H1 (cell line): Measurements from ENCODE around the gene MMP25. TPM values are rescaled to one million over a fixed set of nuclear protein-coding genes. Genes with fewer than 3 reads are reported as not detected.
A peak's percentile ranks its signal among the peaks of the same experiment; 100 is the strongest.

Experiments
- CTCF ChIA-PET: fragments of 300-600 bp; sonication (Branson Sonifier 250); formaldehyde crosslinking; loops from one replicate; lab custom pipeline; 2021; ENCODE audit not compliant: partially characterized antibody; lab: Charles Lee
- POLR2A ChIA-PET: fragments of 300-600 bp; sonication (Branson Sonifier 250); formaldehyde crosslinking; loops from one replicate; lab custom pipeline; 2021; ENCODE audit warnings: inconsistent platforms; ENCODE audit not compliant: partially characterized antibody; lab: Charles Lee
- DNase-seq, 2 experiments: peaks; one replicate each; pipeline versions ENCODE4 v3.0.0 to v3.0.0-alpha.2; 2010 to 2022; ENCODE audit warnings: low spot score in 2 of 2, low read depth in 1 of 2, mixed read lengths in 1 of 2
- FAIRE-seq: peaks from 2 replicates; lab custom pipeline; 2011; peaks lifted over from hg19 to GRCh38; lab: Jason Lieb, UNC
- H2AFZ ChIP-seq: 2 replicates; pipeline ENCODE4 v1.8.1; 2012; ENCODE audit warnings: low read length, inconsistent platforms
- H2AK5ac ChIP-seq: 2 replicates; pipeline ENCODE4 v1.6.1; 2013; ENCODE audit warnings: low read depth, low read length
- H2BK120ac ChIP-seq: replicated peaks from 2 replicates; pipeline ENCODE3; 2013; ENCODE audit warnings: low read depth, low read length, inconsistent platforms
- H2BK12ac ChIP-seq: 2 replicates; pipeline ENCODE4 v1.6.1; 2013; ENCODE audit warnings: low read depth, low read length
- H2BK15ac ChIP-seq: 2 replicates; pipeline ENCODE4 v1.6.1; 2013; ENCODE audit warnings: low read length
- H2BK20ac ChIP-seq: 2 replicates; pipeline ENCODE4 v1.6.1; 2013; ENCODE audit warnings: low read length
- H2BK5ac ChIP-seq: 2 replicates; pipeline ENCODE4 v1.6.1; 2013; ENCODE audit warnings: low read depth, low read length
- H3K14ac ChIP-seq: 2 replicates; pipeline ENCODE4 v1.6.1; 2013; ENCODE audit warnings: inconsistent platforms; ENCODE audit not compliant: insufficient read length
- H3K18ac ChIP-seq: 2 replicates; pipeline ENCODE4 v1.6.1; 2013; ENCODE audit warnings: low read length; ENCODE audit errors: extremely low read depth
- H3K23ac ChIP-seq: 2 replicates; pipeline ENCODE4 v1.6.1; 2013; ENCODE audit warnings: inconsistent platforms; ENCODE audit not compliant: insufficient read length
- H3K23me2 ChIP-seq: 2 replicates; pipeline ENCODE4 v1.6.1; 2013; ENCODE audit warnings: low read depth, low read length
- H3K27ac ChIP-seq: 2 replicates; pipeline ENCODE4 v1.6.1; 2011; ENCODE audit warnings: low read depth, low read length, inconsistent platforms
- H3K27me3 ChIP-seq, 4 experiments: replicated peaks in 1 of 4; 1 replicate in 1 of 4; 2 replicates in 3 of 4; pipeline versions ENCODE4 v1.6.1 to v1.8.1; 2011 to 2013; ENCODE audit warnings: low read length in 3 of 4, mild to moderate bottlenecking in 3 of 4, inconsistent platforms in 2 of 4, mixed read lengths in 2 of 4, moderate library complexity in 1 of 4; ENCODE audit not compliant: control insufficient read depth in 3 of 4, insufficient read depth in 3 of 4; ENCODE audit errors: extremely low read depth in 1 of 4
- H3K36me3 ChIP-seq, 4 experiments: 2 replicates each; pipeline versions ENCODE4 v1.6.1 to v1.8.1; 2011 to 2013; ENCODE audit warnings: mild to moderate bottlenecking in 4 of 4, low read length in 3 of 4, moderate library complexity in 2 of 4, control low read depth in 1 of 4, inconsistent platforms in 1 of 4; ENCODE audit not compliant: insufficient read depth in 4 of 4, control insufficient read depth in 2 of 4
- H3K4ac ChIP-seq: replicated peaks from 2 replicates; pipeline ENCODE3; 2013; ENCODE audit warnings: low read length, low read depth, mixed read lengths, inconsistent platforms; ENCODE audit not compliant: insufficient read length
- H3K4me1 ChIP-seq, 4 experiments: replicated peaks in 1 of 4; 1 replicate in 1 of 4; 2 replicates in 3 of 4; pipeline versions ENCODE4 v1.6.1 to v1.8.1; 2011 to 2013; ENCODE audit warnings: low read length in 3 of 4, inconsistent platforms in 2 of 4, mixed read lengths in 1 of 4; ENCODE audit not compliant: insufficient read depth in 4 of 4, control insufficient read depth in 3 of 4
- H3K4me2 ChIP-seq, 2 experiments: 2 replicates each; pipeline versions ENCODE4 v1.6.1 to v1.8.1; 2011 to 2013; ENCODE audit warnings: low read depth in 2 of 2, low read length in 2 of 2, control low read depth in 1 of 2, inconsistent platforms in 1 of 2, mild to moderate bottlenecking in 1 of 2; ENCODE audit not compliant: insufficient read depth in 1 of 2
- H3K4me3 ChIP-seq, 4 experiments: fragments of 200-600, 300-600 bp in 1 of 4; sonication (generic), shearing (Covaris generic), sonication (Bioruptor Twin) in 1 of 4; 2 replicates each; pipeline versions ENCODE4 v1.5.1 to v1.8.1; 2011 to 2016; ENCODE audit warnings: low read length in 4 of 4, low read depth in 3 of 4, control low read depth in 2 of 4, inconsistent platforms in 2 of 4, mild to moderate bottlenecking in 2 of 4, mixed read lengths in 1 of 4, moderate library complexity in 1 of 4; ENCODE audit not compliant: insufficient read depth in 2 of 4; ENCODE audit errors: extremely low read depth in 1 of 4
- H3K56ac ChIP-seq: replicated peaks from 2 replicates; pipeline ENCODE3; 2013; ENCODE audit warnings: low read depth, mild to moderate bottlenecking, mixed read lengths, low read length, inconsistent platforms; ENCODE audit not compliant: insufficient read length
- H3K79me1 ChIP-seq: 2 replicates; pipeline ENCODE4 v1.6.1; 2013; ENCODE audit warnings: low read depth, low read length, control low read depth
- H3K79me2 ChIP-seq, 2 experiments: 2 replicates each; pipeline versions ENCODE4 v1.6.1 to v1.8.1; 2012 to 2013; ENCODE audit warnings: low read length in 2 of 2, mild to moderate bottlenecking in 2 of 2, inconsistent platforms in 1 of 2; ENCODE audit not compliant: insufficient read depth in 2 of 2, control insufficient read depth in 1 of 2
- H3K9ac ChIP-seq, 4 experiments: replicated peaks in 1 of 4; 1 replicate in 1 of 4; 2 replicates in 3 of 4; pipeline versions ENCODE4 v1.6.1 to v1.8.1; 2011 to 2013; ENCODE audit warnings: low read depth in 3 of 4, low read length in 3 of 4, control low read depth in 2 of 4, mild to moderate bottlenecking in 2 of 4, moderate library complexity in 2 of 4, inconsistent platforms in 1 of 4; ENCODE audit errors: extremely low read depth in 1 of 4
- H3K9me3 ChIP-seq, 2 experiments: 2 replicates each; pipeline versions ENCODE4 v1.6.1 to v1.8.1; 2012 to 2013; ENCODE audit warnings: mild to moderate bottlenecking in 2 of 2, moderate library complexity in 2 of 2, control low read depth in 1 of 2, inconsistent platforms in 1 of 2, low read depth in 1 of 2, low read length in 1 of 2, mixed read lengths in 1 of 2; ENCODE audit not compliant: insufficient read depth in 2 of 2
- H4K20me1 ChIP-seq, 2 experiments: replicated peaks in 1 of 2; 2 replicates each; pipeline versions ENCODE3 to v1.8.1; 2011 to 2013; ENCODE audit warnings: inconsistent platforms in 2 of 2, low read length in 2 of 2, mild to moderate bottlenecking in 1 of 2; ENCODE audit not compliant: insufficient read depth in 2 of 2, control insufficient read depth in 1 of 2
- H4K5ac ChIP-seq: 2 replicates; pipeline ENCODE4 v1.6.1; 2013; ENCODE audit warnings: low read length, low read depth, mixed read lengths, inconsistent platforms; ENCODE audit not compliant: insufficient read length
- H4K8ac ChIP-seq: 2 replicates; pipeline ENCODE4 v1.8.0; 2013; ENCODE audit warnings: mild to moderate bottlenecking, moderate library complexity, low read length, inconsistent platforms; ENCODE audit not compliant: insufficient read depth; ENCODE audit errors: extremely low read depth
- H4K91ac ChIP-seq: replicated peaks from 2 replicates; pipeline ENCODE3; 2013; ENCODE audit warnings: low read length, mixed read lengths, inconsistent platforms; ENCODE audit not compliant: insufficient read length
- EGR1 ChIP-seq: IDR thresholded peaks from 2 replicates; pipeline ENCODE4 v1.6.1; 2011; ENCODE audit warnings: low read depth, low read length, borderline replicate concordance
- GABPA ChIP-seq: IDR thresholded peaks from 2 replicates; pipeline ENCODE4 v1.6.1; 2011; ENCODE audit warnings: mild to moderate bottlenecking, low read length, moderate library complexity, borderline replicate concordance; ENCODE audit not compliant: insufficient read depth
- HDAC6 ChIP-seq: IDR thresholded peaks from one replicate; pipeline ENCODE4 v1.7.1; 2012; ENCODE audit warnings: low read depth, mild to moderate bottlenecking, inconsistent platforms, low read length, moderate library complexity
- MAFK ChIP-seq: IDR thresholded peaks from 2 replicates; pipeline ENCODE4 v1.6.1; 2012; ENCODE audit warnings: low read depth, mild to moderate bottlenecking, improper control_type of control experiment, low read length
- POLR2A ChIP-seq, 2 experiments: IDR thresholded peaks; 1 replicate in 1 of 2; 2 replicates in 1 of 2; pipeline ENCODE4 v1.6.1; 2011; ENCODE audit warnings: low read depth in 2 of 2, low read length in 2 of 2, mild to moderate bottlenecking in 2 of 2; ENCODE audit errors: control extremely low read depth in 1 of 2
- POLR2AphosphoS5 ChIP-seq: IDR thresholded peaks from 2 replicates; pipeline ENCODE4 v1.6.1; 2011; ENCODE audit warnings: low read depth, low read length
- RBBP5 ChIP-seq: IDR thresholded peaks from 2 replicates; pipeline ENCODE4 v1.7.1; 2012; ENCODE audit warnings: low read depth, mild to moderate bottlenecking, inconsistent platforms, low read length, moderate library complexity, borderline replicate concordance
- RFX5 ChIP-seq: IDR thresholded peaks from 2 replicates; pipeline ENCODE4 v1.6.1; 2011; ENCODE audit warnings: low read depth, low read length, improper control_type of control experiment, borderline replicate concordance
- SIRT6 ChIP-seq: IDR thresholded peaks from one replicate; pipeline ENCODE4 v1.7.1; 2012; ENCODE audit warnings: low read length, inconsistent platforms
- SP1 ChIP-seq: IDR thresholded peaks from 2 replicates; pipeline ENCODE4 v1.6.1; 2011; ENCODE audit warnings: low read depth, low read length
- SP2 ChIP-seq: IDR thresholded peaks from 2 replicates; pipeline ENCODE4 v1.6.1; 2012; ENCODE audit warnings: mild to moderate bottlenecking, low read length, inconsistent platforms
- WGBS, 2 experiments: shearing (Covaris generic) in 1 of 2; methylation state at CpG; one replicate each; pipeline versions ENCODE4 v1.1.6 to v1.1.7; 2013 to 2015; ENCODE audit warnings: low lambda C conversion rate in 2 of 2, mixed read lengths in 2 of 2, inconsistent platforms in 1 of 2, low coverage in 1 of 2, missing lambda C conversion rate in 1 of 2; ENCODE audit not compliant: insufficient replicate concordance in 2 of 2, insufficient coverage in 1 of 2, insufficient read length in 1 of 2; ENCODE audit errors: extremely low coverage in 1 of 2, missing lambda C conversion rate in 1 of 2; 5-methylcytosine and 5-hydroxymethylcytosine counted together
- polyA plus RNA-seq, 7 experiments: library from polyadenylated mRNA; depleted of rRNA in 3 of 7; stranded (reverse) in 5 of 7; unstranded in 2 of 7; fragments of >200 nt in 5 of 7; fragments of 200-250 nt in 2 of 7; gene quantifications; 1 replicate in 5 of 7; 2 replicates in 1 of 7; 4 replicates in 1 of 7; pipeline versions ENCODE4 v1.2.1 to v1.2.3, GENCODE V29; 2011 to 2013; ENCODE audit warnings: missing spikeins in 2 of 7, mixed read lengths in 2 of 7
- total RNA-seq: library from RNA; stranded (reverse); fragmentation: NEBNext Ultra II Directional; extraction: Animal tissue kit (Norgen Biotek cat#: 25700); gene quantifications from 2 replicates; pipeline ENCODE4 v1.2.1, GENCODE V29; 2021

Gene MMP25
- total and polyA plus RNA-seq, 2 of the 8 experiments (the other 6 are each of a cell fraction or from before 2014, with no cell fraction given): 7.7 to 26.7 TPM

GRCh38 chr16:3021449-3022207 lies 24.7 kb upstream of the MMP25 start:
- no peak overlapping the region for H3K23ac ChIP-seq
- 2% methylated on average over 21 of the region's 25 CpGs; no CpG with 5 or more reads in 1 of the 2 experiments for WGBS, 2 experiments
- H2AFZ ChIP-seq: no peak overlapping the region
- H4K8ac ChIP-seq: peak overlapping the region; percentile 71
- ChIA-PET CTCF (interaction anchor here (1.0 to 23.8 kb wide), 13 partner anchors 10 to 104 kb away, joined by 3 to 639 read pairs (median 6); partner anchors contain the start of genes CLDN9 and ZSCAN10), POLR2A (interaction anchor here (0.6 to 35.7 kb wide), 15 partner anchors 5 to 997 kb away, joined by 3 to 1808 read pairs (median 11); partner anchors contain the start of genes BICDL2, CLDN6, CLDN9 and HCFC1R1)
- peak overlapping the region; percentile 95 for H4K5ac ChIP-seq
- H3K4me1 ChIP-seq: peaks cover 0 to 20% (median 18%) of the 10 kb centered on the region in 4 experiments; a peak in 6 of 7 replicates
- H3K4me3 ChIP-seq: peak overlapping the region; percentile 74 to 97 (median 94)
- 0 out of 2 replicates have a peak overlapping the region, but pooled peaks have one; percentile 40 for H2BK15ac ChIP-seq
- peak; percentile 77 to 81 for DNase-seq
- H3K36me3 ChIP-seq: peaks cover 0 to 12% (median 7%) of the 10 kb centered on the region in 4 experiments; a peak in 7 of 8 replicates
- H3K27me3 ChIP-seq: no peaks in the 10 kb centered on the region
- no peak overlapping the region for H2BK120ac ChIP-seq
- H3K23me2 ChIP-seq: peaks cover 24% of the 10 kb centered on the region; the same call in 1 of the 2 replicates
- H4K20me1 ChIP-seq: peaks cover 5 to 22% of the 10 kb centered on the region in 2 experiments
- H2BK5ac ChIP-seq: peak overlapping the region; percentile 94
- peak overlapping the region; percentile 99 for H3K4ac ChIP-seq
- H3K27ac ChIP-seq: peak overlapping the region; percentile 83
- H3K79me2 ChIP-seq: peaks cover 8 to 14% of the 10 kb centered on the region in 2 experiments
- H3K9me3 ChIP-seq: no peaks in the 10 kb centered on the region
- FAIRE-seq: no peak
- peak overlapping the region; percentile 39 to 66 (median 62); a peak in 6 of 7 replicates for H3K9ac ChIP-seq
- peak overlapping the region; percentile 8 for H4K91ac ChIP-seq
- H2AK5ac ChIP-seq: no peak overlapping the region; the same call in 1 of the 2 replicates
- no peaks in the 10 kb centered on the region for H3K79me1 ChIP-seq
- no peak overlapping the region for H3K56ac ChIP-seq
- H2BK20ac ChIP-seq: no peak overlapping the region
- peak overlapping the region; percentile 85 for H3K18ac ChIP-seq
- no peak overlapping the region for H3K14ac ChIP-seq
- peak overlapping the region; percentile 83 to 88 for H3K4me2 ChIP-seq
- H2BK12ac ChIP-seq: peak overlapping the region; percentile 33; the same call in 1 of the 2 replicates
- TF ChIP-seq MAFK (no peak), POLR2AphosphoS5 (peak; percentile 55), POLR2A (IDR thresholded peaks at IDR 0.05; ENCODE audit: control extremely low read depth in 1 of 2, low read depth in 2 of 2, low read length in 2 of 2) (peak in 1 of 2 experiments; percentile 76; a peak in 1 of 3 replicates), EGR1 (peak; percentile 50; the same call in 1 of the 2 replicates), RBBP5 (no peak; the same call in 1 of the 2 replicates), SIRT6 (no peak), SP2 (no peak), HDAC6 (no peak), SP1 (peak; percentile 66; the same call in 1 of the 2 replicates), RFX5 (no peak), GABPA (no peak)
